Measurements from ENCODE around the gene LEMD3. TPM values are rescaled to one million over a fixed set of nuclear protein-coding genes. Genes with fewer than 3 reads are reported as not detected.

The LEMD3 gene
- total and polyA plus RNA-seq, 2 of the 8 experiments (the other 6 are each of a cell fraction or from before 2014, with no cell fraction given): 5.8 to 33.2 TPM

- no peak overlapping the region for H2AFZ ChIP-seq (ENCODE audit: low read length)
- H3K4ac ChIP-seq (replicated peaks; ENCODE audit: insufficient read length, low read depth, low read length): no peak overlapping the region
- H2BK12ac ChIP-seq (ENCODE audit: low read depth, low read length): no peak overlapping the region
- H4K20me1 ChIP-seq (replicated peaks in 1 of 2; ENCODE audit: control insufficient read depth in 1 of 2, insufficient read depth in 2 of 2, low read length in 2 of 2): no peaks in the 10 kb centered on the region
- H3K18ac ChIP-seq (ENCODE audit: extremely low read depth, low read length): no peak overlapping the region
- ChIA-PET POLR2A (ENCODE audit: partially characterized antibody) (interaction anchor here (0.8 kb wide), 1 partner anchor 8 kb away, joined by 3 read pairs; no protein-coding TSS in a partner anchor), CTCF (ENCODE audit: partially characterized antibody) (interaction anchor here (1.1 to 1.8 kb wide), 2 partner anchors 10 to 18 kb away, joined by 3 to 4 read pairs; no protein-coding TSS in a partner anchor)
- H3K23me2 ChIP-seq (ENCODE audit: low read depth, low read length): peaks cover 12% of the 10 kb centered on the region; the same call in 1 of the 2 replicates
- no peak for DNase-seq (ENCODE audit: low read depth in 1 of 2, low spot score in 2 of 2)
- no peak for TF ChIP-seq SIN3A (conservative IDR thresholded peaks at IDR 0.05 in 1 of 2, IDR thresholded peaks at IDR 0.05 in 1 of 2; ENCODE audit: low read depth in 1 of 2, low read length in 2 of 2)
- TF ChIP-seq BRCA1 (IDR thresholded peaks at IDR 0.05; ENCODE audit: low read depth, low read length): no peak
- no peak for TF ChIP-seq RAD21 (IDR thresholded peaks at IDR 0.05 in 1 of 2, conservative IDR thresholded peaks at IDR 0.05 in 1 of 2; ENCODE audit: low read depth in 2 of 2, low read length in 2 of 2)
- no peak for TF ChIP-seq NANOG (IDR thresholded peaks at IDR 0.05; ENCODE audit: insufficient read depth, low read depth, low read length, poor library complexity, severe bottlenecking)
- no peak for TF ChIP-seq MAX (IDR thresholded peaks at IDR 0.05)
- TF ChIP-seq SRF (IDR thresholded peaks at IDR 0.05; ENCODE audit: low read depth, low read length): no peak
- no peak for TF ChIP-seq MAFK (IDR thresholded peaks at IDR 0.05; ENCODE audit: low read depth, low read length)
- TF ChIP-seq BACH1 (IDR thresholded peaks at IDR 0.05; ENCODE audit: low read length): no peak
- TF ChIP-seq GTF2F1 (IDR thresholded peaks at IDR 0.05; ENCODE audit: borderline replicate concordance, low read depth, low read length): no peak
- no peak for TF ChIP-seq CHD2 (IDR thresholded peaks at IDR 0.05; ENCODE audit: low read length)
- no peak for TF ChIP-seq TBP (IDR thresholded peaks at IDR 0.05; ENCODE audit: low read depth, low read length)
- no peaks in the 10 kb centered on the region for H3K36me3 ChIP-seq (ENCODE audit: control insufficient read depth in 2 of 4, insufficient read depth in 4 of 4, low read length in 3 of 4)
- H3K79me1 ChIP-seq (ENCODE audit: low read depth, low read length): no peaks in the 10 kb centered on the region
- no peaks in the 10 kb centered on the region for H3K79me2 ChIP-seq (ENCODE audit: control insufficient read depth in 1 of 2, insufficient read depth in 2 of 2, low read length in 2 of 2)
- no peak overlapping the region for H4K5ac ChIP-seq (ENCODE audit: insufficient read length, low read depth, low read length)
- 88% methylated on average over 1 of the region's 1 CpG; no CpG with 5 or more reads in 1 of the 2 experiments for WGBS, 2 experiments (ENCODE audit: extremely low coverage in 1 of 2, insufficient coverage in 1 of 2, insufficient read length in 1 of 2, insufficient replicate concordance in 2 of 2, low coverage in 1 of 2, low lambda C conversion rate in 2 of 2, missing lambda C conversion rate in 1 of 2)
- no peak overlapping the region for H3K9ac ChIP-seq (replicated peaks in 1 of 4; ENCODE audit: extremely low read depth in 1 of 4, low read depth in 3 of 4, low read length in 3 of 4)
- no peak for FAIRE-seq
- H3K4me1 ChIP-seq (replicated peaks in 1 of 4; ENCODE audit: control insufficient read depth in 3 of 4, insufficient read depth in 4 of 4, low read length in 3 of 4): peaks cover 0 to 5% (median under 1%) of the 10 kb centered on the region in 4 experiments; a peak in 3 of 7 replicates
- H3K14ac ChIP-seq (ENCODE audit: insufficient read length): no peak overlapping the region
- no peak overlapping the region for H2BK120ac ChIP-seq (replicated peaks; ENCODE audit: low read depth, low read length)
- H3K4me3 ChIP-seq (ENCODE audit: extremely low read depth in 1 of 4, insufficient read depth in 2 of 4, low read depth in 3 of 4, low read length in 4 of 4): no peak overlapping the region
- H3K27ac ChIP-seq (ENCODE audit: low read depth, low read length): no peak overlapping the region
- H3K4me2 ChIP-seq (ENCODE audit: insufficient read depth in 1 of 2, low read depth in 2 of 2, low read length in 2 of 2): no peak overlapping the region
- H3K23ac ChIP-seq (ENCODE audit: insufficient read length): no peak overlapping the region
- H3K9me3 ChIP-seq (ENCODE audit: insufficient read depth in 2 of 2, low read depth in 1 of 2, low read length in 1 of 2): no peaks in the 10 kb centered on the region
- no peak overlapping the region for H4K91ac ChIP-seq (replicated peaks; ENCODE audit: insufficient read length, low read length)
- no peak overlapping the region for H3K56ac ChIP-seq (replicated peaks; ENCODE audit: insufficient read length, low read depth, low read length)
- no peak overlapping the region for H2BK15ac ChIP-seq (ENCODE audit: low read length)
- H2BK20ac ChIP-seq (ENCODE audit: low read length): no peak overlapping the region
- H2BK5ac ChIP-seq (ENCODE audit: low read depth, low read length): no peak overlapping the region
- H3K27me3 ChIP-seq (replicated peaks in 1 of 4; ENCODE audit: control insufficient read depth in 3 of 4, extremely low read depth in 1 of 4, insufficient read depth in 3 of 4, low read length in 3 of 4): peaks cover 0 to under 1% (median 0%) of the 10 kb centered on the region in 4 experiments; a peak in 5 of 7 replicates
- H4K8ac ChIP-seq (ENCODE audit: extremely low read depth, insufficient read depth, low read length): no peak overlapping the region
- H2AK5ac ChIP-seq (ENCODE audit: low read depth, low read length): no peak overlapping the region
These were observed 113.5 kb downstream of the LEMD3 start for GRCh38 chr12:65282840-65283239.

Measured in H1 (cell line).